Measurements from ENCODE around the gene NEIL1.

The NEIL1 gene

DNA sequence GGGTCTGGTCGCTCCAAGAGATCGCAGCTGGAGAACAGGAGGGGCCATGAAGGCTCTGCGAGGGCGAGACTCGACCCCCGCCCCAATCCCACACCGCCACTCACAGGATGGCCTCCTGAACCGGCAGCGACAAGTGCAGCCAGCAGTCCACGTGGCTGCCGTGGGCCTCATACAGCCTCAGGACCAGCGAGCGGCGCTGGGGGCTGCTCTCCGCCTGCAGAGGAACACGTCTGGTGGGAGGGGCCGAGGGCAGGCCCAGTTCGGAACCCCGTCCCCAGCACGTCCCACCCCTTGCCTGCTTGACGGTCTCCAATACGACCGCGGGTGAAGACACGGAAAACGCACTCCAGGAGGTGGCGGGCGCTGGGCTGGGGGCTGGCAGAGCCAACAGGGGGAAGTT lies 9.2 kb downstream of the NEIL1 start:
- H3K4me3 ChIP-seq (ENCODE audit: low read depth in 1 of 5, low read length in 5 of 5), result no peak overlapping the region
- no peaks in the 10 kb centered on the region for H3K9me3 ChIP-seq (ENCODE audit: control insufficient read depth in 5 of 5, low read length in 5 of 5)
- no peak overlapping the region for H3K27ac ChIP-seq (ENCODE audit: low read depth, low read length)
- no peaks in the 10 kb centered on the region for H3K27me3 ChIP-seq (ENCODE audit: control insufficient read depth in 5 of 5, insufficient read depth in 4 of 5, low read length in 5 of 5)
- peaks cover 0 to 71% (median 67%) of the 10 kb centered on the region in 5 donors for H3K36me3 ChIP-seq (ENCODE audit: control insufficient read depth in 5 of 5, insufficient read depth in 5 of 5, low read length in 5 of 5)
- H3K9ac ChIP-seq (ENCODE audit: low read length in 5 of 5), result no peak overlapping the region
- H3K4me1 ChIP-seq (ENCODE audit: control insufficient read depth in 5 of 5, insufficient read depth in 5 of 5, low read length in 5 of 5), result peaks cover 0 to under 1% (median 0%) of the 10 kb centered on the region in 5 donors

DNA sequence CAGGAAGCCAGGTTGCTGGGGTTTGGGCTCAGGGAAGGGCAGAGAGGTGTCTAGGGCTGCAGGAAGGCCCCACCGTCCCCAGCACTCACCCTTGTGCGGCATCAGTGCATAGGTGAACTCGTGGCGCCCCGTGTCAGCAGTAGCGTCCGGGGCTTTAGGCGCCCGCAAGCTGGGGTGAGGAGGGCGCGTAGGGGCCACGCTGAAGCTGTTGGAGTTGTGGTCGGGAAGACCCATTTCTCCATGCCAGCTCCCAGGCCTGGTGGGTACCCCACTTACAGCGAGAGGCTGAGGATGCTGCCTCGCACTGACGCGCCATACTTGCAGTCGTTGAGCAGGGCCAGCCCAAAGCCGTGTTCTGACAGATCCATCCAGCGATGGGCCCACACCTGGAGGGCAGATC lies 9.7 kb downstream of the NEIL1 start:
- peaks cover 0 to 76% (median 72%) of the 10 kb centered on the region in 5 donors for H3K36me3 ChIP-seq (ENCODE audit: control insufficient read depth in 5 of 5, insufficient read depth in 5 of 5, low read length in 5 of 5)
- no peaks in the 10 kb centered on the region for H3K27me3 ChIP-seq (ENCODE audit: control insufficient read depth in 5 of 5, insufficient read depth in 4 of 5, low read length in 5 of 5)
- H3K27ac ChIP-seq (ENCODE audit: low read depth, low read length), result no peak overlapping the region
- no peaks in the 10 kb centered on the region for H3K9me3 ChIP-seq (ENCODE audit: control insufficient read depth in 5 of 5, low read length in 5 of 5)
- no peak overlapping the region for H3K4me3 ChIP-seq (ENCODE audit: low read depth in 1 of 5, low read length in 5 of 5)
- H3K9ac ChIP-seq (ENCODE audit: low read length in 5 of 5), result no peak overlapping the region
- H3K4me1 ChIP-seq (ENCODE audit: control insufficient read depth in 5 of 5, insufficient read depth in 5 of 5, low read length in 5 of 5), result no peaks in the 10 kb centered on the region

DNA sequence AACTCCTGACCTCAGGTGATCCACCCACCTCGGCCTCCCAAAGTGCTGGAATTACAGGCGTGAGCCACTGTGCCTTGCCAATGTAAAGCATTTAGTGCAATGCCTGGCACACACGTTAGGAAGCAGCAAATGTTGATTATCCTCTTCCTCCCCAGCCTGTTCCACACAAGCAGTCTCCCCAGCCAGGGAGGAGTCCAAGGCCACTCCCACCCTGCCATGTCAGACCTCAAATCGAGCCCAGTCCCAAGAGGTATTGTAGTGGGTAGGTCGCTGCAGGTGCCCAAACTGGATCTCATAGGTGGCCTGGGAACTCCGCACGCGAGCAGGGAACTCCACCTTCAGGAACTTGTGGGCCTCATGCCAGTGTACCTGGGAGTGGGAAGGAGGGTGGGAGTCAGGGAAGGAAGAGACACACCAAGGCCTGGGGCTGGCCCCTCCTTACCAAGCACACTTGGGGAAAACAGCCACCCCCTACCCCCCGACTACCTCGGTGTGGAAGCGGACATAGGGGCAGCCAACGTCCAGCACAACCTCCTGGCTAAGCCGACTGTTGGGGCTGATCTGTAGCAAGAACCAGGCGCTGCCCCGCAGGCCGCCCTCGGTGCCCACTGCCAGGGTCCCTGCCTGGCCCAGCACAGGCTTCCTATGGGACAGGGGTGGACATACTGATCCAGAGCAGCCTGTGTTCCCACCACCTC lies 11.3 kb downstream of the NEIL1 start:
- H3K4me1 ChIP-seq (ENCODE audit: control insufficient read depth in 5 of 5, insufficient read depth in 5 of 5, low read length in 5 of 5), result no peaks in the 10 kb centered on the region
- no peak overlapping the region for H3K27ac ChIP-seq (ENCODE audit: low read depth, low read length)
- no peak overlapping the region for H3K4me3 ChIP-seq (ENCODE audit: low read depth in 1 of 5, low read length in 5 of 5)
- no peaks in the 10 kb centered on the region for H3K27me3 ChIP-seq (ENCODE audit: control insufficient read depth in 5 of 5, insufficient read depth in 4 of 5, low read length in 5 of 5)
- H3K9me3 ChIP-seq (ENCODE audit: control insufficient read depth in 5 of 5, low read length in 5 of 5), result no peaks in the 10 kb centered on the region
- no peak overlapping the region for H3K9ac ChIP-seq (ENCODE audit: low read length in 5 of 5)
- H3K36me3 ChIP-seq (ENCODE audit: control insufficient read depth in 5 of 5, insufficient read depth in 5 of 5, low read length in 5 of 5), result peaks cover 0 to 91% (median 86%) of the 10 kb centered on the region in 5 donors

GRCh38 chr15:75358771-75359536 lies 12.1 kb downstream of the NEIL1 start:
- H3K27ac ChIP-seq (ENCODE audit: low read depth, low read length), result no peak overlapping the region
- peaks cover 0 to 96% (median 86%) of the 10 kb centered on the region in 5 donors for H3K36me3 ChIP-seq (ENCODE audit: control insufficient read depth in 5 of 5, insufficient read depth in 5 of 5, low read length in 5 of 5)

GRCh38 chr15:75359537-75360250 lies 12.9 kb downstream of the NEIL1 start:
- no peak overlapping the region for H3K27ac ChIP-seq (ENCODE audit: low read depth, low read length)
- H3K4me3 ChIP-seq (ENCODE audit: low read depth in 1 of 5, low read length in 5 of 5), result no peak overlapping the region
- H3K4me1 ChIP-seq (ENCODE audit: control insufficient read depth in 5 of 5, insufficient read depth in 5 of 5, low read length in 5 of 5), result no peaks in the 10 kb centered on the region
- no peak overlapping the region for H3K9ac ChIP-seq (ENCODE audit: low read length in 5 of 5)
- H3K9me3 ChIP-seq (ENCODE audit: control insufficient read depth in 5 of 5, low read length in 5 of 5), result no peaks in the 10 kb centered on the region
- peaks cover 0 to 96% (median 89%) of the 10 kb centered on the region in 5 donors for H3K36me3 ChIP-seq (ENCODE audit: control insufficient read depth in 5 of 5, insufficient read depth in 5 of 5, low read length in 5 of 5)
- H3K27me3 ChIP-seq (ENCODE audit: control insufficient read depth in 5 of 5, insufficient read depth in 4 of 5, low read length in 5 of 5), result no peaks in the 10 kb centered on the region

More at GRCh38 chr15:75358771-75359536, 12.1 kb downstream of the NEIL1 start:
- H3K27me3 ChIP-seq (ENCODE audit: control insufficient read depth in 5 of 5, insufficient read depth in 4 of 5, low read length in 5 of 5), result no peaks in the 10 kb centered on the region
- no peaks in the 10 kb centered on the region for H3K4me1 ChIP-seq (ENCODE audit: control insufficient read depth in 5 of 5, insufficient read depth in 5 of 5, low read length in 5 of 5)
- no peak overlapping the region for H3K9ac ChIP-seq (ENCODE audit: low read length in 5 of 5)
- H3K4me3 ChIP-seq (ENCODE audit: low read depth in 1 of 5, low read length in 5 of 5), result no peak overlapping the region
- H3K9me3 ChIP-seq (ENCODE audit: control insufficient read depth in 5 of 5, low read length in 5 of 5), result no peaks in the 10 kb centered on the region

- H3K4me1 ChIP-seq (ENCODE audit: control insufficient read depth in 5 of 5, insufficient read depth in 5 of 5, low read length in 5 of 5), result no peaks in the 10 kb centered on the region
- H3K4me3 ChIP-seq (ENCODE audit: low read depth in 1 of 5, low read length in 5 of 5), result no peak overlapping the region
- peaks cover 0 to 96% (median 87%) of the 10 kb centered on the region in 5 donors for H3K36me3 ChIP-seq (ENCODE audit: control insufficient read depth in 5 of 5, insufficient read depth in 5 of 5, low read length in 5 of 5)
- no peak overlapping the region for H3K27ac ChIP-seq (ENCODE audit: low read depth, low read length)
- no peak overlapping the region for H3K9ac ChIP-seq (ENCODE audit: low read length in 5 of 5)
- H3K27me3 ChIP-seq (ENCODE audit: control insufficient read depth in 5 of 5, insufficient read depth in 4 of 5, low read length in 5 of 5), result no peaks in the 10 kb centered on the region
- H3K9me3 ChIP-seq (ENCODE audit: control insufficient read depth in 5 of 5, low read length in 5 of 5), result no peaks in the 10 kb centered on the region
Measured at GRCh38 chr15:75360391-75360790, 13.6 kb downstream of the NEIL1 start.

GRCh38 chr15:75360856-75361255 lies 14.0 kb downstream of the NEIL1 start:
- no peaks in the 10 kb centered on the region for H3K9me3 ChIP-seq (ENCODE audit: control insufficient read depth in 5 of 5, low read length in 5 of 5)
- no peaks in the 10 kb centered on the region for H3K4me1 ChIP-seq (ENCODE audit: control insufficient read depth in 5 of 5, insufficient read depth in 5 of 5, low read length in 5 of 5)
- H3K27me3 ChIP-seq (ENCODE audit: control insufficient read depth in 5 of 5, insufficient read depth in 4 of 5, low read length in 5 of 5), result no peaks in the 10 kb centered on the region
- no peak overlapping the region for H3K4me3 ChIP-seq (ENCODE audit: low read depth in 1 of 5, low read length in 5 of 5)
- no peak overlapping the region for H3K9ac ChIP-seq (ENCODE audit: low read length in 5 of 5)
- H3K27ac ChIP-seq (ENCODE audit: low read depth, low read length), result no peak overlapping the region
- peaks cover 0 to 96% (median 88%) of the 10 kb centered on the region in 5 donors for H3K36me3 ChIP-seq (ENCODE audit: control insufficient read depth in 5 of 5, insufficient read depth in 5 of 5, low read length in 5 of 5)

DNA sequence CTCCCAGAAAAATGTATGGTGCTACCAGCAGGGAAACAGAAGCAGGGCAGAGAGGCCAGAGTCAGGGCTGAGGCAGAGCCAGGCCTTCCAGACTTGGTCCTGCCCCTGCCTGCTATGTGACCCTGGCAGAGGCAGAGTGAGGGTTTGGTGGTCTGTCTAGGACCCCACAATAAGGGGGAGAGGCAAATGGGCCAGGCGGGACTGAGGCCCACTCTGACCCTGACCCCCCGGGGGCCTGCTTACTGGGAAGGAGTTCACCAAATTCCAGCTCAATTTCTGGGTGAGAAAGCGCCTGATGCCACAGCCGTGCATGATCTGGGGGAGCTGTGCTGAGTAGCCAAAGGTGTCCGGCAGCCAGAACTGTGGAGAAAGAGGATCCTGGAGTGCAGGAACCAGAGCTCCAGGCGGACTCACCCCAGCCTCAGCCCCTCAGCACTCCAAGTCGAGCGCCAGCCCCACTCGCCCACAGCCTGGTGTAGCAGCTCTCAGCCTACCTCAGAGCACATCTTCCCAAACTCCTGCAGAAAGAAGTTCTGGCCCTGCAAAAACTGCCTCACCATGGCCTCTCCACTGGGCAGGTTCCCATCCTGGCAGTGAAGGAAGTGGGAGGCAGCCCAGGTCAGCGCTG lies 14.6 kb downstream of the NEIL1 start:
- Histone ChIP-seq H3K4me1 (ENCODE audit: control insufficient read depth in 5 of 5, insufficient read depth in 5 of 5, low read length in 5 of 5) (no peaks in the 10 kb centered on the region), H3K27ac (ENCODE audit: low read depth, low read length) (no peak overlapping the region), H3K9ac (ENCODE audit: low read length in 5 of 5) (no peak overlapping the region), H3K36me3 (ENCODE audit: control insufficient read depth in 5 of 5, insufficient read depth in 5 of 5, low read length in 5 of 5) (peaks cover 0 to 96% (median 88%) of the 10 kb centered on the region in 5 donors), H3K4me3 (ENCODE audit: low read depth in 1 of 5, low read length in 5 of 5) (no peak overlapping the region), H3K27me3 (ENCODE audit: control insufficient read depth in 5 of 5, insufficient read depth in 4 of 5, low read length in 5 of 5) (no peaks in the 10 kb centered on the region), H3K9me3 (ENCODE audit: control insufficient read depth in 5 of 5, low read length in 5 of 5) (no peaks in the 10 kb centered on the region)

DNA sequence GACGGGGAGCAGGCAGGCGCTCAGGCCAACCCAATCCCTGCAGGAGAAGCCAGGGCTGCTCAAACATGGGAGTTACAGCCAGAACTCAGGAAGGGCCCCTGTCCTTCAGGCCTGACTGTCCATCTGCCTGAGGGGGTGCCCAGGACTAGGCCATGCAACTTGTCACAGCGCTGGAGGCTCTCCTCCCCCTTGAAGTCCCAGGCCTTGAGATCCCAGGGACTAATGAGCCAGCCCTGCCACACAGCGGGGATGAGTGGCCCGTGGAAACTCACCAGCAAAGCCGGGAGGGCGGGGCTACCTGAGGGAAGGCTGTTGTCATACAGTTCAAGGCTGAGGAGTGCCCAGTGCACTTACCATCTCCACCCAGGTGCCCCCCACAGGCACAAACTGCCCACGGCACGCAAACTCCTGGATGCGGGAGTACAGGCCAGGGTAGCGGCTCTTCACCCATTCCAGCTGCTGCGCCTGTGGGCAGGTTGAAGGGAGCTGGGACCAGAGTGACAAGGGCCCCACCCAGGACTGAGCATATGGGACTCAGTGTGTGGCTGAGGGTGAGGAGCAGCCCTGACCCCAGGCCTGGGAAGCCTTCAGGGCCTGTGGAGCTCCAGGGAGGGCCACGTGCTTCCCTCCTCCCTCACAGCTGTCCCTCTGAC lies 15.3 kb downstream of the NEIL1 start:
- H3K4me3 ChIP-seq (ENCODE audit: low read depth in 1 of 5, low read length in 5 of 5), result no peak overlapping the region
- H3K9me3 ChIP-seq (ENCODE audit: control insufficient read depth in 5 of 5, low read length in 5 of 5), result no peaks in the 10 kb centered on the region
- H3K27me3 ChIP-seq (ENCODE audit: control insufficient read depth in 5 of 5, insufficient read depth in 4 of 5, low read length in 5 of 5), result no peaks in the 10 kb centered on the region
- no peak overlapping the region for H3K9ac ChIP-seq (ENCODE audit: low read length in 5 of 5)
- H3K4me1 ChIP-seq (ENCODE audit: control insufficient read depth in 5 of 5, insufficient read depth in 5 of 5, low read length in 5 of 5), result peaks cover 0 to 2% (median under 1%) of the 10 kb centered on the region in 5 donors
- no peak overlapping the region for H3K27ac ChIP-seq (ENCODE audit: low read depth, low read length)
- peaks cover 3 to 96% (median 88%) of the 10 kb centered on the region in 5 donors for H3K36me3 ChIP-seq (ENCODE audit: control insufficient read depth in 5 of 5, insufficient read depth in 5 of 5, low read length in 5 of 5)
